GM19395 (cell line): ENCODE data around the gene SRSF6.
"Not testable (repeated sequence)": the region's sequence is repeated elsewhere in the genome, so short reads cannot be mapped to it uniquely, and the experiment has no call there.

Source experiments
- ATAC-seq: cut with Tn5 transposase; IDR thresholded peaks from one replicate; pipeline ENCODE4 v1.9.1; 2021; ENCODE audit warnings: mild to moderate bottlenecking, moderate library complexity; ENCODE audit not compliant: unreplicated experiment

Gene SRSF6

DNA sequence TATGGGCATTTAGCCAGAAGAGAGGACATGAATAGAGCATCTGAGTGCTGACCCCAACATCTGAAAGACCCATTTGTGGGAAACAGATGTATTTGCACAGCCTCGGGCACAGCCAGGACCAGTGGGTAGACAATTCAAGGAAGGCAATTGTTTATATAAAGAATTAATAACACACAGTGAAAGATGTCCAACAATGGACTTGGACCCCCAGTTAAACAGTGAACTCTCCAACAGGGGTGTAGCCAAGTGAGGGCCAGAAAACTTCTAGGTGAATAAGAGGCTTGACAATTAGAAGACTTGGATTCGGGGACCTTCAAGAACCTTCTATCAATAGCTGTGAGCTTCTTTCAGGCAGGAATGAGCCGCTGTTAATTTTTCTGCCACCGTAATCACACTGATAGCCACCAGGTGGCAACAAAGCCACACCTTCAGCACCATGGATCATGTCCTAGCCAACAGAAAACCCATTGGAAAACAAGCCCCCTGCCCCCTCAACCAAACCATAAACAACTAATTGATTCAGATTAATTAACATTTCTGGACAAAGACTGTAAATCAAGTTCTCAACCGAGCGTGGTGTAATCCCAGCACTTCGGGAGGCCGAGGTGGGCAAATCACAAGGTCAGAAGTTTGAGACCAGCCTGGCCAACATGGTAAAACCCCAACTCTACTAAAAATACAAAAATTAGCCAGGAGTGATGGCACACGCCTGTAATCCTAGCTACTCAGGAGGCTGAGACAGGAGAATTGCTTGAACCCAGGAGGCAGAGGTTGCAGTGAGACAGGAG is 8.8 kb upstream of the SRSF6 start:
- no peak for ATAC-seq

DNA sequence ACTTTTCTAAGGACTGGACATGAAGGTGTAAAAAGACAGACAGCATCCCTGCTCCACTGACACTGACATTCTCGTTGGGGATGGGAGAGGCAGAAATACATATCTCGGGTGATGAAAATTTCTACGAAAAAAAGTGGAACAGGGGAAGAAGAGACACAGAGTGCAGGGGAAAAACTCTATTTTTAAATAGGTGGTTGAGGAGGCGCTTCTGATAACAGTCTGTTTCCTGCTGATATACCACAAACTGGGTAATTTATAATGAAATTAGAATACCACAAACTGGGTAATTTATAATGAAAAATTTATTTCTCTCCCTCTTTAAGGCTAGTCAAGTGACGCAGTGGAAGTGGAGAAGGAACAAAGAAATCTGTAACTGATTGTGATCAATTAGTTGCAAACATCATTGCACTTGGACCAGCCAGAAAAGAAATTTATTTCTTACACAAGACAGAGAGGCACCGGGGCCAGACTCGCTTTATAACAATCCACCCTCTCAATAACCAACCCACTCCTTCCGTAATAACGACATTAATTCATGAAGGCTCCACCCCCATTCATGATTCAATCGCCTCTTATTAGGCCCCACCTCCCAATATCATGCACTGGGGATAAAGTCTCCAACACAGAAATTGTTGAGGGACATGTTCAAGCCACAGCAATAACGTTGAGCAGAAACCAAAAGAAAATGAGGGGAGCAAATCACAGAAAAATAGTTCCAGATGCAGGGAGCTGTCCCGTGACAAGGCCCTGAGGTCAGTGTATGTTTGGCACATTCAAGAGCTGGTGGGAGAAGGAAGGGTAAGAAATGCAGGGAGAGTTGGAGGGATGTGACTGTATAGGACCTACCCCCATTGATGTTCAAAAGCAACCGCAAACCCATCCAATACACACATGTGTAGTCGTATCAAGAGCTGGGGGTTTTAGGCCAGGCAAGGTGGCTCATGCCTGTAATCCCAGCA is 6.6 kb upstream of the SRSF6 start:
- no peak for ATAC-seq

DNA sequence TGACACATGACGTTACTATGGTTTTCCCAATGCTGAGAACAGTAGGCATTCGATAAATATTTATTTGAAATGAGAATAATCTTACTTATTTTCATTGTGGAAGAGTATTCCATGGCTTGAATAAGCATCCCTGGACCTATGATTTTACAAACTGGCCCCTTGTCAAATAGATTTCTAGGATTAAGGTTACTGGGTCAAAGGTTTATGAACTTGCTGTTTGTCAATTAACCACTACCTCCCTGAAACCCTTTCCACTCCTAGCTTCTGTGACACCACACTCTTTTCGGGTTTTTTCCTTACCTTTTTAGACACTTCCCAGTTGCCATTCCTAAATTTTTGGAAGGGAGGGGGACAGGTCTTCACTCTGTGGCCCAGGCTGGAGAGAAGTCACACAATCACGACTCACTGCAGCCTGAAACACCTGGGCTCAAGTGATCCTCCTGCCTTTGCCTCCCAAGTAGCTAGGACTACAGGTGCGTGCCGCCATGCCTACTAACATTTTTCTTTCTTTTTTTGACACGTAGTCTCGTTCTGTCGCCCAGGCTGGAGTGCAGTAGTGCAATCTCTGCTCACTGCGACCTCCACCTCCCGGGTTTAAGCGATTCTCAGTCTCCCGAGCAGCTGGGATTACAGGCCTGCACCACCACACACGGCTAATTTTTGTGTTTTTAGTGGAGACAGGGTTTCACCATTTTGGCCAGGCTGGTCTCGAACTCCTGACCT is 5.1 kb upstream of the SRSF6 start:
- no peak for ATAC-seq

DNA sequence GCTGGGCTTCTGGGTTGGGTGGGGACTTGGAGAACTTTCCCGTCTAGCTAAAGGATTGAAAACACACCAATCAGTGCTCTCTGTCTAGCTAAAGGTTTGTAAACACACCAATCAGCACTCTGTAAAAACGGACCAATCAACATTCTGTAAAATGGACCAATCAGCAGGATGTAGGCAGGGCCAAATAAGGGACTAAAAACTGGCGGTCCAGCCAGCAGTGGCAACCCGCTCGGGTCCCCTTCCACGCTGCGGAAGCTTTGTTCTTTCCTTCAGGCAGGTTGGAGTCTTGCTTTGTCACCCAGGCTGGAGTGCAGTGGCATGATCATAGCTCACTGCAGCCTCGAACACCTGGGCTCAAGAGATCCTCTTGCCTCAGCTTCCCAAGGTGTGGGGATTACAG is 1.4 kb upstream of the SRSF6 start:
- not testable (repeated sequence) for ATAC-seq

DNA sequence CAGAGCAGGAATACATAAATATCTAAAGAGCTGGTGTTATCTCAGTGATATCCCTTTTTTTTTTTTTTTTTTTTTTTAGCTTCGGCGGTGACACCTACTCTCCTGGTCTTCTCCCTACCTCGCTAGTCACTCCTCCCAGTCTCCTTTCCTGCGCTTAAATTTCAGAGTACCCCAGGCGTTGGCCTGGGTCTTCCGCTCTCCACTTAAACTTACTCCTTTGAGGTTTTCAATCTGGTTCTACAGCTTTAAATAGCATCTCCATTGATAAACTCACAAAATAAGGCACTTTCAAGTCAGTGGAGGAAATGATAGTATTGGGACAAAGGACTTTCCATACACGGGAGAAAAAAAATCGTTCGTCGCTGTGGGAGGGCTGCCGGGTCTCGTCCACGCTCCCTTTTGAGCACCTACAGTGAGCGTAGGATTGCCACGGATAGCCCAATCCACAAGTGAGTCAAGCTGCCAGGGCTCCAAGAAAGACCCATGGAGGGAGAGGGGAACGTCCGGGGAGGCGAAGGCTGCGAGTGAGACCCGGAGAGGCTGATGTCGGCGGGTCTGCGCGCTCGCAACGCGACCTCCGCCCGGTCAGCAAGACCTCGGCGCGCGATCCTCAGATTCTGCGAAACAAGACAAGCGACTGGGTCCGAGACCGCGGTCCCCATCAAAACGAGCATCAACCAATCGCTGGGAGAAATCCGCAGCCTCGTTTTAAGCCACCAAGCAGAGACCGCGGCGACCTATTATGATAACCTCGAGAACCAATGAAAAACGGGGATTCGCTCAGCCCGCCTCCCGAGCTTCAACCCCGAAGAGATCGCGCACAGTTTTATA is 672 bp upstream of the SRSF6 start:
- peak; percentile 87 for ATAC-seq

DNA sequence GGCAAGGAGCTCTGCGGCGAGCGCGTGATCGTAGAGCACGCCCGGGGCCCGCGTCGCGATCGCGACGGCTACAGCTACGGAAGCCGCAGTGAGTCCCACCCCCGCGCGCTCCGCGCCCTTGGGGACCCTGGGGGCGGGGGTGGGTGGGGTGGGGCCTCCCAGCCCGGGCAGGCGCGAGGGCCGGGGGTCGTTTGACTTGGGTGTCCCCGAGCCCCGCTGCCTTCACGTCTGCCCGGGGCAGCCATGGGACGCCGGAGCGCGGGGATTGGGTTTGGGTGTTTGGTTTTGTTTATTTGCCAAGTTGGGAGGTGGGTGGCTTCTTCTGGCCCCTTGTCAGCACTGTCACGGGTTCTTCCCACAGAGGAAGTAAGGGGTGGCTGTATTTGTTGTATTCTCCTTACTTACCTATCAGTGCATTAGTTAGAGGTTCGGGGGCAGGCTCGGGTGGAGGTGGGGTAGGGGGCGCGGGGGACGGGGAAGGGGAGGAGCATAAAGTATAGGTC is 777 bp downstream of the SRSF6 start:
- no peak for ATAC-seq

DNA sequence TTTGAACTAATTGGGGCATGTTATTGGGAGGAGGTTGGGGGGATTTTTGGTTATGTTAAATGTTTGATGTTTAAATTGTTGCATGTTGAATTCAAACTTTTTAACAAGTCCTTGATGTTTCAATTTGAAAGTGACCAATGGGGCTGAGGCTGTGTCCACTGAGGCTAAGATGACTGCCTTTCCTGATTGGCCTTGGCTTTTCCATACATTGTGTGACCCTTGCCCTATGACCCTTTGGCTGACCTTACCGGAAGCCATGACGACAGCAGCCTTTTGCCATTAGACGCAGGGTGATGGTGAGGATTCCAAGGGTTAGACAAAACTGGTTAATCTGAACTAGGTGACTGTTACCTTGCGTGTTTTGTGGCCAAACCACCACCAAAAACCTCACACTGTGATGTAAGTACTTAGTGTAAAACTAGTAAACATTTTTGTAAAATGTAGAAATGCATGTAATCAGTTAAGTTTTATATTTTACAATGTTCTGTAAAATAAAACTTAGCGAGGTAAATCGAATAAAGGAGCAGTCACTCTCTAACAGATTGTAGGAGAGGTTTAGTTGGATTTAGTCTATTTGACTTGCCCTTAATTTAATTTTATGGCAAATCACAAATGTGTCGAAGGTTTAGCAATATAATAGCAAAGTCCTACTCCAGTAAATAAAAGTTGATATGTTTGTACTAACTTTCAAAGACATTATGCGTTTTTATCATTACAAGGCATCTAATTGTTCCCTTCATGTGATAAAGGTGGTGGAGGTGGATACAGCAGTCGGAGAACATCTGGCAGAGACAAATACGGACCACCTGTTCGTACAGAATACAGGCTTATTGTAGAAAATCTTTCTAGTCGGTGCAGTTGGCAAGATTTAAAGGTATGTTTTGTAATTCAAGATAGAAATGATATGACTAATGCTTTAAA is 1.6 kb downstream of the SRSF6 start:
- ATAC-seq: no peak

DNA sequence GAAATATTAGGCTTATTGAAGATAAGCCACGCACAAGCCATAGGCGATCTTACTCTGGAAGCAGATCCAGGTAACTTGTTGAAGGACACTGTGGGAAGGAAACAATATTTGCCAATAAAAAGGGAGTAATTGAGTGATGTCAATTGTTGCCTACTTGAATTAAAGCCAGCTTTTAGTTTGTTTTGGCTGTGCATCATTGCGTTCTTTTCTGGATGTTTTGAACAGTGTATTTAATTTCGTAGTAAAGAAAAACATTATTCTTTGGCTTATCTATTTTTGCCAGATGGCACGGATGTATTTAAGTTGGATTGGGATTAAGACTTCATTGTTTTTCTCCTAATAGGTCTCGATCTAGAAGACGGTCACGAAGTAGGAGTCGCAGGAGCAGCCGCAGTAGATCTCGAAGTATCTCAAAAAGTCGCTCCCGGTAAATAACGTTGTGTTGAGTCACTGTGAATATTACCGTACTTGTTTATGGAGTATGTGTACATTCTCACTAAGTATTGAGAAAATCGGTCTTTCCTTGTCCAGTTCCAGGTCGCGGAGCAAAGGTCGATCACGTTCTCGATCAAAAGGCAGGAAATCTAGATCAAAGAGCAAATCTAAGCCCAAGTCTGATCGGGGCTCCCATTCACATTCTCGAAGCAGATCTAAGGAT is 2.6 kb downstream of the SRSF6 start:
- no peak for ATAC-seq

DNA sequence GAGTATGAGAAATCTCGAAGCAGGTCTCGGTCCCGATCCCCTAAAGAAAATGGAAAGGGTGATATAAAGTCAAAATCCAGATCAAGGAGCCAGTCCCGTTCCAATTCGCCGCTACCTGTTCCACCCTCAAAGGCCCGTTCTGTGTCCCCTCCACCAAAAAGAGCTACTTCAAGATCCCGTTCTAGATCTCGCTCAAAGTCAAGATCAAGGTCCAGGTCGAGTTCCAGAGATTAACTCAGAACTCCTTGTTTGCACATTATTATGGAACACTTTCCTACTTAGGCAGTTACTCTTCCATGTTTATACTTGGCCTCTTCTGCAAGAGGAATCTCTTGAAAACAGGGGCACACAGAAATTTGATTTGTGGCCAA is 3.1 kb downstream of the SRSF6 start:
- no peak for ATAC-seq

DNA sequence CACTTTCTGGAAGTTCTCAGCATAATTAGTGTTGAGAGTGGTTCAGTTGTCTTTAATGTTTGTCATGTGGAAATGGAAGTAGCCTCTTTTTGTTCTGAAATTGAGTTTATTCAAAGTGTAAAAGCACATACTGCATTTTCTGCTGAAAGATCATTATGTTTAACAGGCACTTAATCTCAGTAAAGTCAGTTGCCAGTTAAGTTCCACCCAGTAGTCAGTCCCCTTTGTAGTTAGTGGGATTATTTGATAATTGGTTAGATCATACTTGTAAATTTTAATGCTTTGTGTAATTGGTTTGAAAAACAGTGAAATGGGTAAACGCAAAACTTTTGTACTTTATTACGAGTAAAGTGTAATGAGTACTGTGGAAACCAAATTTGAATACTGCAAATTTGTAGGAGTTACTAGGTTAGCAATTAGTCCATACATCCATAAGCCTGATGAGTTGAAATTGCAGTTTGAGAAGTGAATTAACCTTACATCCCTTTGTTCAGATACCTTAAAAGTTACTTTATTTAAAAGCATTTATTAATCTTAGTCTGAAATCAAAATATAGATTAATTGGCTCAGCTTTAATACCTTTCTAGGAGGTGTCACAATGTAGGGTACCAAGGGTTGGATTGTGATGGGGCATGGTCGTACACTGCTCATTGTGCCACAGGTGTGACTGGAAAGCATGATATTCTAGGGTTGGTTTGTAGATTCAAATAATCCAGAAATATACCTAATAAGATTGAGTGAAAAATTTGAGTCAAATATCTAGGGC is 4.4 kb downstream of the SRSF6 start:
- ATAC-seq: no peak

DNA sequence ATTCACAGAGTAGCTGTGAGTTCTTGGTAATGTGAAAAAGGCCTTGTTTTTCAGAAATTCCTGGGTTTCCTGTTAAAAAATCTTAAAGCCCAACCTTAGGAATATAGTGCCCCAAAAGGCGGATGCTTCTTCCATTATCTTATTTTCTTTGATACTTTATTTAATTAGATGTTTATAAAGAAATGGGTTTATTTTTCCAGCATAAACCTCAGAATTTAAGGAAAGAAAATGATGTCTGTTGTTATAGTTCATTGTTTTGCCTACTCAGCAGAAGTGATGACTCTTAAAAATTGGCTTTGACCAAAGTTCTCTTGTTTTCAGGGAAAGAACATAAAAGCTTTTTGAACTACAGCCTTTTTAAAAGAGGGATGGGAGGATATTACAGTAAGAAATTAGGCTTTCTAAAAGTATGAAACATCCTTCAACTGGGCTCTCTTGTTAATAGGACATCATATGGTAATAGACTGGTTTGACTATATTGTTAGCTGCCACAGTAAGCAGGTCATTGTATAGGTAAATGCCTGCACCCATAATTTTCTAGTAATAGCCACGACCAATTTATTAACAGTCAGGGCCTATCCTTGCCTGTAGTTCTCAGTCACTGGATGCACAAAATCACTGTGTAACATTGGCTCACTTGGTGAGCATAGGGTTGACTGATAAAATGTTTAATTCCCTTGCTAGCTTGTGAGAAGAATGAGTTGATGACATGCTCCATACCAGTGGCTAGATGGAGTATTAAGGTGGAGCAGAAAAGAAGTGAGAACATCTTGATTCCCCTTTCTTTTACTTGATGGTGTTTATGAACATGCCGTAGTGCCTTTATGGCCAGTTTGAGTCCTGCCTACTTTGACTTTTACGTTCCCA is 5.2 kb downstream of the SRSF6 start:
- no peak for ATAC-seq

DNA sequence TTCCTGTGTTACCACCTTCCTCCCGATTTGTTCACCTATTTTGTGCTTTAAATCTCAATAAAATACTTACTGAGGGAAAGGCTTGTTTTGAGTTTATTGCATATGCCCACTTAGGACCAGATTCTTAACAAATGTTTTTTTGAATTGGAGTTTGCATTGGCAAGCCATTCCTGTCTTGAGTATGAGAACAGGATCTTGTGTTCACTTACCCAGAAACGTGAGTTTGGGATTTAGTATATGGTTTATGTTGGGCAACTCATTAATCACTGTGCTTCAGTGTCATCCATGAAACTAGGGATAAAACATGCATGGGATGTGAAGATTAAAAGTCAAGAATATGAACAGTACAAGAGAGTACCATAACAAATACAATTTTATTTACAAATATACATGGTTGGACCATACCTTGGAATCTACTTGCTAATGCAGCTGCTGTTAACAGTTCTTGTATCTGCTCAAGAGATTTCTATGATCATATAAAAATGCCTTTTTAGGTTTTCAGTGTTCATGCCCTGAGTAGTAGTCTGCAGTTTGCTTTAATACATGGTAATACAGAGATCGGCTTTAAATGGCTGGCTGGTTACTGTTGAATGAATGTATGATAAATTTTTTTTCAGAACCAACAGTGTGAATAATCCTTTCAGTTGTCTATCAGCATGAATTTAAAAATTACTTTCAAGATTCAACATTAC is 6.0 kb downstream of the SRSF6 start:
- ATAC-seq: no peak

DNA sequence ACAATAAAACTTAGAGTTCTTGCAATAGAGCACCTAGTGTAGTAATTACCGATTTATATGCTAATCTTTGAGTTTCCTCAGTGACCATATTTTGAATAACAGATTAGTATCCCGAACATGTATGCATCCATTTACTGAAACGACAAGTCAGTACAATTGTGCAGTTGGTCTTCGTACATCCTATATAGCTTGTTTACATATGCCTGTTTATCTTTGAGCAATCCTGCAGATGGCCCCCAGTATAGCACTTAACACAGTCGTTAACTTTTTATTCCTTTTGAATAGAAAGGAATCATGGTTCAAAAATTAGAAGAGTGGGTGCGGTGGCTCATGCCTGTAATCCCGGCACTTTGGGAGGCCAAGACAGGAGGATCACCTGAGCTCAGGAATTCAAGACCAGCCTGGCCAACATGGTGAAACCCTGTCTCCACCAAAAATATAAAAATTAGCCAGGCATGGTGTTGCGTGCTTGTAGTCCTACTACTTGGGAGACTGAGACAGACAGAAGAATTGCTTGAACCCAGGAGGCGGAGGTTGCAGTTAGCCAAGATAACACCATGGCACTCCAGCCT is 6.6 kb downstream of the SRSF6 start:
- no peak for ATAC-seq

DNA sequence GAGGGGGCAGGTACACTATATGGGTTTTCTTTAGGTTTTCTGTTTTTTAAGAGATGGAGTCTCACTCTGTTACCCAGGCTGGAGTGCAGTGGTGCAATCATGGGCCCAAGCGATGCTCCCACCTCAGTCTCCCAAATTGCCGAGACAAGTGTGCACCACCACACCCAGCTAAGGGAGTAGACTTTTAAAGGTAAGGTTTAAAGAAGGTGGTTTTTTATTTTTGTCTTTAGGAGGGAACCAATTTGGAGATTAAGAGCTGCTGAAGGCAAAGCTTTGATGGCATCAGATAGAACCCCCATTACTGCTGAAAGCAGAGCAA is 7.9 kb downstream of the SRSF6 start:
- ATAC-seq: no peak

DNA sequence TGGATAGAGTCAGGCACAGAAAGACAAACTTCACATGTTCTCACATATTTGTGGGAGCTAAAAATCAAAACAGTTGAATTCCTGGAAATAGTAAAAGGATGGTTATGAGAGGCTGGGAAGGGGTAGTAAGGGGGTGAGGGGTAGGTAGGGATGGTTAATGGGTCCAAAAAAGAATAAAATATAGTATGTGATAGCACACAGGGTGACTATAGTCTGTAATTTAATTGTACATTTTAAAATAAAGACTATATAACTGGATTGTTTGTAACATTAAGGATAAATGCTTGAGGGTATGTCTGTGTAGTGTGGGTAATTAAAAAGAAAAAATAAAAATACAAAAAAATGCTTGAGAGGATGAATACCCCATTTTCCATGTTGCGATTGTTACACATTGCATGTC is 9.9 kb downstream of the SRSF6 start:
- ATAC-seq: no peak

DNA sequence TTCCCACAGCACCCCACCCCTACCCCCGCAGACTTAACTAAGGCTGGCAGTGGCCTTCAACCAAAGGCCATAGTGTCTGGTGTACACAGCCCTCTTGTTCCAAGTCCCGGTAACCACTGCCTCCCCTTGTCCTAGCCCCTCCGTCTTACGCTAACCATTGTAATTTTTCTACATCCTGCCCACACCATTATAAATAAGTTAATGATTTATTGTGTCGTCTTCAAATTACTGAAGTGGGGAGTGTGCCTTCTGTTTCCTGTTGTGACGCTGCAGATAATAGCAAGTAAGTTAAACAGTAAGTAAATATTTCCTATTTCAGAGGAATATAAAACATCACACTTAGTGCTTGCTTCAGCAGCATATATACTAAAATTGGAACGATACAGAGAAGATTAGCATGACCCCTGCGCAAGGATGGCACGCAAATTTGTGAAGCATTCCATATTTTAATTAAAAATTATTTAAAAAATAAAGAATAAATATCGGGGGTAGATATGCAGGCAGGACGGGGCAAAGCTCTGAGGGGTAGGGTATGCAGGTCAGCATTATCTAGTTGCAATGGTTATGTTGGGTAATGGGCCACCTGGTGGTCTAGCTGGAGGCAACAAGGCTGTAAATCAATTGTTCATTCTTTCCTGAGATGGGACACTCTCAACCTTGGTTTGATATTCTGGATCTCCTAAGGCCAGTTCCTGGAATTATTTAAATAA is 15.1 kb downstream of the SRSF6 start:
- ATAC-seq: no peak
